ENCODE results near the gene RCOR1.
"Not testable (repeated sequence)": the region's sequence is repeated elsewhere in the genome, so short reads cannot be mapped to it uniquely, and the experiment has no call there.

The RCOR1 gene

GRCh38 chr14:102593061-102593824 is 794 bp downstream of the RCOR1 start:
- DNase-seq (ENCODE audit: low spot score), result peak; percentile 49

- no peak for DNase-seq (ENCODE audit: low spot score)
These were observed 1.3 kb downstream of the RCOR1 start for GRCh38 chr14:102593825-102594137.

GRCh38 chr14:102594514-102595175 is 2.2 kb downstream of the RCOR1 start:
- peak; percentile 83 for DNase-seq (ENCODE audit: low spot score)

GRCh38 chr14:102601378-102601925 is 9.0 kb downstream of the RCOR1 start:
- DNase-seq (ENCODE audit: low spot score), result peak; percentile 36

GRCh38 chr14:102602421-102603292 is 10.2 kb downstream of the RCOR1 start:
- no peak for DNase-seq (ENCODE audit: low spot score)

GRCh38 chr14:102603293-102603907 is 11.0 kb downstream of the RCOR1 start:
- no peak for DNase-seq (ENCODE audit: low spot score)

- DNase-seq (ENCODE audit: low spot score), result no peak
These were observed 11.7 kb downstream of the RCOR1 start for GRCh38 chr14:102604183-102604582.

GRCh38 chr14:102605029-102605428 is 12.6 kb downstream of the RCOR1 start:
- no peak for DNase-seq (ENCODE audit: low spot score)

GRCh38 chr14:102606296-102606695 is 13.8 kb downstream of the RCOR1 start:
- no peak for DNase-seq (ENCODE audit: low spot score)

- DNase-seq (ENCODE audit: low spot score), result no peak
These were observed 15.6 kb downstream of the RCOR1 start for GRCh38 chr14:102608064-102608446.

- DNase-seq (ENCODE audit: low spot score), result no peak
These were observed 18.7 kb downstream of the RCOR1 start for GRCh38 chr14:102610968-102611811.

- no peak for DNase-seq (ENCODE audit: low spot score)
These were observed 23.9 kb downstream of the RCOR1 start for GRCh38 chr14:102616318-102616717.

- no peak for DNase-seq (ENCODE audit: low spot score)
These were observed 24.4 kb downstream of the RCOR1 start for GRCh38 chr14:102616799-102617198.

- DNase-seq (ENCODE audit: low spot score), result not testable (repeated sequence)
These were observed 26.6 kb downstream of the RCOR1 start for GRCh38 chr14:102619012-102619411.

GRCh38 chr14:102620413-102620812 is 28.0 kb downstream of the RCOR1 start:
- no peak for DNase-seq (ENCODE audit: low spot score)

GRCh38 chr14:102622262-102622885 is 29.9 kb downstream of the RCOR1 start:
- DNase-seq (ENCODE audit: low spot score), result no peak

GRCh38 chr14:102624666-102625065 is 32.2 kb downstream of the RCOR1 start:
- no peak for DNase-seq (ENCODE audit: low spot score)

- no peak for DNase-seq (ENCODE audit: low spot score)
These were observed 33.3 kb downstream of the RCOR1 start for GRCh38 chr14:102625564-102626296.

- DNase-seq (ENCODE audit: low spot score), result no peak
These were observed 34.1 kb downstream of the RCOR1 start for GRCh38 chr14:102626530-102626929.

- DNase-seq (ENCODE audit: low spot score), result no peak
These were observed 36.6 kb downstream of the RCOR1 start for GRCh38 chr14:102629011-102629444.
